ENCODE results near the gene PBOV1.

PBOV1 gene

GRCh38 chr6:138204792-138205384, 13.4 kb downstream of the PBOV1 start:
- no peak for TF ChIP-seq CTCF (conservative IDR thresholded peaks at IDR 0.05)
- H3K27ac ChIP-seq = no peak overlapping the region

- H3K27ac ChIP-seq = no peak overlapping the region
- TF ChIP-seq CTCF (conservative IDR thresholded peaks at IDR 0.05) = no peak
Observed at GRCh38 chr6:138204303-138204702, 14.0 kb downstream of the PBOV1 start.

- H3K27ac ChIP-seq = no peak overlapping the region
- no peak for TF ChIP-seq CTCF (conservative IDR thresholded peaks at IDR 0.05)
Observed at GRCh38 chr6:138203315-138203714, 15.0 kb downstream of the PBOV1 start.

GRCh38 chr6:138201836-138202235, 16.5 kb downstream of the PBOV1 start:
- TF ChIP-seq CTCF (conservative IDR thresholded peaks at IDR 0.05) = no peak

GRCh38 chr6:138198430-138199091, 19.7 kb downstream of the PBOV1 start:
- H3K27ac ChIP-seq = no peak overlapping the region
- no peak for TF ChIP-seq CTCF (conservative IDR thresholded peaks at IDR 0.05)

More at GRCh38 chr6:138201836-138202235, 16.5 kb downstream of the PBOV1 start:
- no peak overlapping the region for H3K27ac ChIP-seq

GRCh38 chr6:138197570-138197969, 20.7 kb downstream of the PBOV1 start:
- H3K27ac ChIP-seq = no peak overlapping the region
- no peak for TF ChIP-seq CTCF (conservative IDR thresholded peaks at IDR 0.05)

GRCh38 chr6:138196122-138196738, 22.1 kb downstream of the PBOV1 start:
- H3K27ac ChIP-seq = peak overlapping the region; percentile 57

More at GRCh38 chr6:138196122-138196738, 22.1 kb downstream of the PBOV1 start:
- TF ChIP-seq CTCF (conservative IDR thresholded peaks at IDR 0.05) = no peak

Measured in VCaP (cell line).